ENCODE measurements around the gene COL4A6.

DNA sequence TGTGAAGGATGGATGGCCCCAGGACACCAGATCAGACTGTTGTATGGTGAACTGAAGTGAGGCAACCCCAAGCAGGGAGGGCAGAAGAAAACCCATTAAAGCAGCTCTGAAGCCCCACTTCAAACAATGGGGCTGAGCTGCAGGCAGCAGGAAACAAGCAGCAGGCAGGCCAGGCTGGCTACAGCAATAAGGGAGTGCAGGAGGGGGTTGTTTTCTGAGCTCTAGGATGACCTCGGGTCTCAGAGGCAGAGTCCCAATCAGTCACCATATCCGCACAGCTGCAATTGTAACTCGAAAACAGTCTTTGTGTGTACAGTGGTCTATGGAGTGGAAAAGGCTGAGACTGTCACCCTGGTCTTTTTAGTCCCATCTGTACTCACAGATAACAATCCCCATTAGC, 90.4 kb downstream of the COL4A6 start:
- TF ChIP-seq CTCF (IDR thresholded peaks at IDR 0.05) (no peak), POLR2AphosphoS5 (IDR thresholded peaks at IDR 0.05; ENCODE audit: low read depth, low read length) (no peak), REST (IDR thresholded peaks at IDR 0.05; ENCODE audit: insufficient read depth in 1 of 2, low read depth in 2 of 2, low read length in 1 of 2) (no peak), TCF7L2 (IDR thresholded peaks at IDR 0.05; ENCODE audit: low read depth, low read length) (no peak), SIN3A (IDR thresholded peaks at IDR 0.05; ENCODE audit: borderline replicate concordance, insufficient read depth, low read depth, low read length) (no peak)
